Measurements from ENCODE around the gene PSD4.

PSD4 gene

DNA sequence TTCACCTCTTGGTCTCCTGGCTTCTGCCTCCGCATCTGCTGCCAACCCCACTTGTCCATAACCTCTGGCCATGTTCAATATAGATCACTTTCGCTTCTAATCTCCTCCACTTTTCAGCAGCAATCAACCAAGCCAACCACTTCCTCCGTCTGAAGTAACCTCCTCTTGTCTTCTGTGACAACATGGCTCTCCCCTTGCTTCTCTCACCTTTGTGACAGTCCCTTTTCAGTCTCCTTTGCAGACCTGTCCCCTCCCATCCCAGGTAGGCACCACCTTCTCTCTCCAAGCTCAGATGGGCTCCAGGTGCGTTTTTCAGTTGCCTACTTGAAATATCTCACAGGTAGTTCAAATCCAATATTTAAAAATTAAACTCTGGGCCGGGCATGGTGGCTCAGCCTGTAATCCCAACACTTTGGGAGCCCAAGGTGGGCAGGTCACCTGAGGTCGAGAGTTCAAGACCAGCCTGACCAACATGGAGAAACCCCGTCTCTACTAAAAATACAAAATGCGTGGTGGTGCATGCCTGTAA is 4.7 kb upstream of the PSD4 start:
- DNase-seq: no peak

DNA sequence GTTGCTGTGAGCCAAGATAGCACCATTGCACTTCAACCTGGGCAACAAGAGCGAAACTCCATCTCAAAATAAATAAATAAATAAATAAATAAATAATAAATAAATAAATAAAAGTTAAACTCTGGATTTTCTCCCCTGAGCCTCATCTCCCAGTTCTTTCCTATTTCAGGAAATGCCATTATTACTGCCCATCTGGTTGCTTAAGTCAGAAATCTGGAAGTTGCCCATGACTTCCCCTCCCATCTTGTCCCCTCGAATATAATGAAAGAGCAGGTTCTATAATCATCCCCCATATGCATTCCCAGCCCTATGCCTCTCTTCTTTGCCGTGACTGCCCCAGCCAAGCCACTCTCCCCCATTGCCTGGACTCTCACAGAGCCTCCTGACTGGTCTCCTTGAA is 4.2 kb upstream of the PSD4 start:
- DNase-seq: no peak

DNA sequence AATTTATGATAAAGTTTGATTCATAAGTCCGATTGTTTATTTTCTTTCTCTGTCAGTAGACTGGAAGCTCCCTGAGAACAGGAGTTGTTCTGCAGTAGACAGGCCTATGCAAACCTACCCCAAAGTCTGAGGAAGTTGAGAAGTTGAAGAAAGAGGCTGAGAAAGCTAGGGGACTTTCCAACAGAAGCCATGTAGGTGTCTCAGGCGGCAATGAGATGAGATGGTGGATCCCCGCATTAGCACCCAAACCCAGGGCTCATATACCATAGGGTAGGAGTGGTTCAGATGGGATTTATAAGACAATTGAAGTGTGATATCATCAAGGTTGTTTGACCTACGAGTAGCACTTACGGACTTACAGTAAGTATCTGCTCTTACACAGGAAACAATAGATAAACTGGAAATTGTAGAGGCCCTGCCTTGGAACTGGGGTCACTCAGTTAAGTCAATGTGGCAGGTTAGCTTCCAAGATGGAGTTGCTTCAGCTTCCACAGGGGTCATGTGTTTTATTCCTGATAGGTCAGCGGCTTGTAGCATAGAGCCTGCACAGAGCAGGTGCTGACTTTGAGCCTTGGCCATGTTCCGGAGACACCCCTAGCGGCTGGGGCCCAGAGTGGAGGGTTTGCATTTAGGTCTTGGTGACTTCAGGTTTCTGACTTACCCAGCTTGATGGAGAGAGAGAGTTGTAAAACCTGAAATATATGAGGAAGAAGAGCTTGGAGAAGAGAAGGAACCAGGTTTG is 2.3 kb upstream of the PSD4 start:
- DNase-seq: no peak

DNA sequence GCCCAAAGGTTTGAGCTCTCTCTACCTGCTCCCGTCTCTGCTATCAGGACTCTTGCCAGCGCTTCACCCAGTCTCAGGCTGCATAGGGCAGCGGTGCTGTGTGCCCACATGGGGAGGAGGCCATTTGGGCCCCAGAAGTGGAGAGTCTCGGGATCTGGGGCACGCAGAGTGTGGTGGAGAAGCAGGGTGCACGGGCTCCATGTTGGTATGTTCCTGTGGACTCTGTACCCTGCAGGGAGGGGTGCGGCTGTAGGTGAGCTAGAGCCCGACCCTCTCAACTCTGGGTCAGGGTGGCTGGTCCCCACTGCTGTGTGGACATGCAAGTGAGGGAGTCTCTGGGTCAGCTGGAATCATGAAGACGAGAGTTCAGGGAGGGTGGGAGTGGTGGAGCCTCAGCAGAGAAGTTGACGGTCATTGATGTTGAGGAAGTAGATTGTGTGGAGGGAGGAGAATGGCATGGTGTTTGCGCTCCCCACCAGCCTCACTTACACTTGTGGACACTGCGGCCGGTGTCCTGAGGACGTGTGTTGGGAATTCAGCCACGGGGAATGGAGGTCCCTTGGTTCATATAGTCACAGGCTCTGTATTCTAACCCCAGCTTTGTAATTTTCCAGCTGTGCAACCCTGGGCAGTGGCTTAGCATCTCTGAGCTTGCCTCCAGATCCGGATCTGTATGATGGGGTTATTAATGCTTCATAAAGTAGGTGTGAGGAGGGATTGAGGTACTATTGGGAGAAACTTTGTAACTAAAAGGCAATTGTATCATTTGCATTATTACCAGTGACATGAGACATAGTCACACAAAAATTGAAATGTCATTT is 840 bp upstream of the PSD4 start:
- DNase-seq: no peak

DNA sequence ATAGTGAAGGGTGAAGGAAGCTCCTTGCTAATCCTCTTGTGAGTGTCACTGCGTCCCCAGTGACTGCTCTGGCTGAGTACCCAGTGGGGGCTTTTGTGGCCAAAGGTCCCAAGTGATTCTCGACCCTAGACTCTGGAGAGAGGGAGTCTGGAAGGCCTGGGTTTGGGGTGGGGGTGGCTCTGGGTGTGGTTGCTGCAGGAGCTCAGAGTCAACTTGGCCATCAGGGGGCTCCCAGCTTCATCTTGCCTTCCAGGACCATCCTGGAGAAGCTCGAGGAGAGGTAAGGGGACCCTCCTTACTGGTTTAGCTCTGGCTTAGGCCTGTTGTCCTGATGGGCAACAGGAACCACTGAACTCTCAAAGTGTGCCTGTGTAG is 592 bp downstream of the PSD4 start:
- DNase-seq: no peak

DNA sequence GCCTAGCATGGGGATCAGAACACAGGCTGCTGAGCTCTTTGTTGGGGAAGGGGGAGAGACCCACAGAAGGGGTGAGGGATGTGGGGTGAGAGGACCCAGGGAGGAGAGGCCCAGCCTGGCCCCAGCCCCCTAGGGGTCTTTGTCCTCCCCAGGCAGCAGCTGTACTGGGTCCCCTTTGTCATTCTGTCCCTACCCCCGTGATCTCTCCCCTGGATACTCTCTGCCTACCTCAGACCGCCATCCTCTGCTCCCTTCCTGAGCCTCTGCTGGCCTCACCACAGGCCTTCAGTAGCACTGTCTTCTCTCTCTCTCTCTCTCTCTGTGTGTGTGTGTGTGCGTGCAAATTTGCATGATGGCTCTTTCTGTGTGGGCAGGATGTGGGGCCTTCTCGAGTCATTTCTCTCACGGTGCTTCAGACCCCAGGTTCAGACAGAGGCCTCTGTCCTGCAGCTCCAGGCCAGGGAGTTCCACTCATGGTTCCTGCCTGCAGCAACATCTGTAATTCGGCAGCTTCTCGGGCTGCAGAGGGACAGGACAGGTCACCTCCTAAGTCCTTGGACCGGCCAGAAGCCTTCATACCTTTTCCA is 1.4 kb downstream of the PSD4 start:
- DNase-seq: no peak

DNA sequence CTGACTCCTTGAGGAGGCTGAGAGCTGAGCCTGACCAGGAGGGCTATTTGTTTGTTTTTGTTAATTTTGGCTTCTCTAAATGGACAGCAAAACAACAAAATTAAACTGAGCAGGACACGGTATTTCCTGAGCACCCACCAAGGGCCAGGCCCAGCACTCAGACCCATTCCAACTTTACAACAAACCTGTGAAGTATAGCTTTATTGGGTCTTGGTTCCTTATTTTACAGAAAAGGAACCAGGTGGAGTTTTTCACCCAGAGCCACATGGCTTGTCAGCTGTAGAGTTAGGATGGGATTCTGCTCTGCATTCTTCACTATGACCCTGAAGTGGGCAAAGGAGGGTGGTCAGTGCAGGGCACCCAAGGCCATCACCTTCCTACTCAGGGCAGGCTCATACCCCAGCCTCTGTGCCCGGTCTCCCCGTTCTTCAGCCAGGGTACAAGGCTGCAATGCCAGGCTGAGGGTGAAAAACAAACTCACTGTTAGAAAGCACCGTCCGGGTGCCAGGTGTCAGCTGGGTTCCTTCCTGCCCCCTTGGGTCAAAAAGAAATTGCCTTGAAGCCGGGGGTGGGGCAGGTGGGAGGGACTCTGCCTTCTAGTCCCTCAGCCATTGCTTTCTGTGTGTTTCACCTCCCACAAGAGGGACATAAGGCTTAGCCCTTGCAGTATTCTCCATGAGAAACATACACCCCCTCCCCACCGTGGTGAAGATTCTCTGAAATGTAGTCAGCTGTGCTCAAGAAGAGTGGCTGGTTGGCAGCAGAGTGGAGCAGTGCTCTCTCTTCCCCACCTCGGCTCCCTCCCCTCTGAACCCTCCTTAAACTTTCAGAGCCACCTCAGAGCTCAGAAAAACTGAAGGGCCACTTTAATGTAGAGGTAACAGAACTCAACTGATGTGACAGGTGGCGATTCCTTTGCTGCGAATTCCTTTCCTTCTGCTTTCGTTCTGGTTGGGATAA is 2.2 kb downstream of the PSD4 start:
- DNase-seq: peak in 1 of 2 experiments; percentile 43

DNA sequence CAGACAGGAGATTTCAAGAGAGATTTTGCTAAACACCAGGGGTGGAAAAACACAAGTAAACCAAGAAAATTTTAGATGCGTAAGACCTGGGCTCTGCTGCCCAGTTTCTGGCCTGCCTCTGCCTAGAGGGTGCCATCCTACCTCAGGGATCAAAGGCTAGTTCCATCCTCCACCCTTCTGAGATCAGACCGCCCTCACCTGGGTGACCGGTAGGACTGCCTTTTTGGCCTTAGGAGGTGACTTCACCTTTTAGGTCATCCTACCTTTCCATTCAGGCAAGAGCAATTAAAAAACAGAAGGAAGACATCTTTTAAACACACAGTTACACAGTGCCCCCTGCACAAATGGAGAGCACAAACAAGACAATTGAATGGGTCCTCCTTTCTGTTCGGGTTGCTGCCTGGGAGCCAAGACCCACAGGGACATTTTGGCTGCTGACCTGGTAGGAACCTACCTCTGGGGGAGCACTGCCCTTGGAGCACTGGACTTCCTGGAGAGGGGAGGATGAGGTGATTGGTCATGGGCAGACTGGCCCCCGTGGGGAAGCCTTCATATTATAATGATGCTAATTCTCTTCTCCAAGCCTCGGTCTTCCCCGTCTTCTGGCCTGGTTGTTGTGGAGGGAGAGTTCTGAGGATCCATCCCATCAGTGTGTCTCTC is 3.1 kb downstream of the PSD4 start:
- no peak for DNase-seq

DNA sequence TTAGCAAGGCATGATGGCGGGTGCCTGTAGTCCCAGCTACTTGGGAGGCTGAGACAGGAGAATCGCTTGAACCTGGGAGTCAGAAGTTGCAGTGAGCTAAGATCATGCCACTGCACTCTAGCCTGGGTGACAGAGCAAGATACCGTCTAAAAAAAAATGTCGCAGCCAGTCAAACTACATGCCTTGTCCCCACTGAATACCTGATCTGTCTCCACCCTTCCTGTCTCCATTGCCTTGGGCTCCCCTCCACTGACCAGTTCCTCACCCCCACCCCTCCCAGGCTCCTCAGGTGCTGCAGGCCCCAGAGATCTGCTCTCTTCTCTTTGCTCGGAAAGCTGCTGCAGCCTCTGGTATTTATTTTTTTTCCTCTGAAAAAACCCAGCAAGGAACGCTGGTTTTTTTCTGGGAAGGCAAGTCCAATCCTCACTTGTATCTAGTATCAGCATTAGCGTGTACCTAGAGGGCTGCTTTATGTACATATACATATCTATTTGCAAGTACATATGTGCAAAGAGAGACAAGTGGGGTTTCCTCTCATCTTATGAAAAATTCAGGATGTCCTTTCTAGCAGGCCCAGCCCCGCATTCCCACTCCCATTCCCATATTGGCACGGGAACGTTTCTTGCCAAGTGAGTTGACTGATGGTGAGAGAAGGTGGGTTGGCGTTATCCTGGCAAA is 4.4 kb downstream of the PSD4 start:
- no peak for DNase-seq

DNA sequence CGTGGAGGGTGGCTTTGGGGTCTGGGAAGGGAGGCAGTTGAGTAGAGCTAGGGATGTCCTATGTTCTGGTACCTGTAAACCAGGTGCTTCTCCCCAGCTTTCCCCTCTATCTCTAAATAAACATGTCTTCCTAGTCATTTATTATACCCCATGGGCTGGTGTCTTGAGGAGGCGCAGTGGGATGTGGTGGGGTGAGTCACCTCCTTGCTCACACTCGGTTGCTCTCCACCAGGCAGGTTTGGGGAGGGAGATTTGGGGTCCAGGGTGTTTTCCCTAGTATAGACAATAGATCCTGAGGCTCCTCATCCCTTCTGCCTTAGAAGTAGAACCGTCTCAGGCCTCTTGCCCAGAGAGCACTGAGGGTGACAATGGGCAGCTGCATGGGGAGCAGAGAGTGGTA is 5.1 kb downstream of the PSD4 start:
- DNase-seq: no peak

DNA sequence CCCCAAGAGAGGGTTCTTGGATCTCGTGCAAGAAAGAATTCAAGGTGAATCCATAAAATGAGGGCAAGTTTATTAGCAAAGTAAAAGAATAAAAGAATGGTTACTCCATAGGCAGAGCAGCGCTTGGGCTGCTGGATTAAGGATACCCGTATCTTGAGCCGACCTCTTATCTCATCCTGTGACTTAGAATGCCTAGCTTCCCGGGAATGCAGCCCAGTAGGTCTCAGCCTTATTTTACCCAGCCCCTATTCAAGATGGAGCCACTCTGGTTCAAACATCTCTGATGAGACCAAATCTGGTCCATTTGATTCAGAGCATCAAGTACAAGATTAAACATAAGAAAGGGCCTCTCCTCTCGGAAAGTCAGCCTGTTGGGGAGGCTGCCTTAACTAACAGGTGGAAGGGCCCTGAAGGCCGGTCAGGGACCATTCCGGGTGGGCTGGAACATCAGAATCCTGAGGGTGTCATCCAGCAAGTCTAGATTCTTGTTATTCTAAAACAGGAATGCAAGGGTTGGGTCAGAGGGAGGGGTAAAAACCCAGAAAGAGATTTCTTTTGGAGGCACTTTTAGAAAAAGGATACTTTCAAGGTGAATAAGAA is 5.8 kb downstream of the PSD4 start:
- no peak for DNase-seq

DNA sequence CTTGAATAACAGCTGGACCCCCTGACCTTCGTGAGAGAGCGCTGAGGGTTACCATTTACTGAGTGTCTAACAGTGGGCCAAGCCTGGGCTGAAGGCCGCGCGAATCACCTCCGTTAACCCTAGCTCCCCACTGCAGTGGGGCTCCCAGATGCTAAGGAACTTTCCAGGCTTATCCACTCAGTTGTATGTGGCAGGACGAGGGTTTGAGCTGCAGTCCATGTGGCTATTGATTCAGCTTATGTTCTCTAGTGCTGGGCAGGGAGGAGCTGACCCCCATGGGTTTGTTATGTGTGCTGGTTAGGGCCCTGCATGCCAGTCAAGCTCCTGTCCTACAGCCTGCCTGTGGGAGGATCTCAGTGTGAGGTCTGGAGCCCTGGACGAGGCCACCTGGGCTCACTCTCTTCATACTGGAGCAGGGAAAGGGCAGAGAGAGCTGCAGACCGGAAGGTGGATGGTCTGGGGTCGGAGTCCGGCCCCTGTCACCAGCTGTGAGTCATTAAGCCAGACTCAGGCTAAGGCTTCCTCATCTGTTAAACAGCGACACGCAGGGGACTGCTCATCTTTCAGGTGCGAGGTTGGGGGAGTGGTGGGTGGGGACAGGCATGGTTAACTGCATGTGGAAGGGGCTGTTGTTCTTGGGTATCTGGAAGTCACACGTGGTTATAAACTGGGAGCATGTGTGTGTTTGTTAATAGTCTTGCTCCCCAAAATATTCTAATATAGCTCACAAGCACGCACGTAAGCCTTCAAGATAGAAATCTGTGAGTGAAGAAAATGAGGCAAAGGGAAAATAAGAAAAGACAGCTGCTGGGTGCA is 6.6 kb downstream of the PSD4 start:
- DNase-seq: no peak

DNA sequence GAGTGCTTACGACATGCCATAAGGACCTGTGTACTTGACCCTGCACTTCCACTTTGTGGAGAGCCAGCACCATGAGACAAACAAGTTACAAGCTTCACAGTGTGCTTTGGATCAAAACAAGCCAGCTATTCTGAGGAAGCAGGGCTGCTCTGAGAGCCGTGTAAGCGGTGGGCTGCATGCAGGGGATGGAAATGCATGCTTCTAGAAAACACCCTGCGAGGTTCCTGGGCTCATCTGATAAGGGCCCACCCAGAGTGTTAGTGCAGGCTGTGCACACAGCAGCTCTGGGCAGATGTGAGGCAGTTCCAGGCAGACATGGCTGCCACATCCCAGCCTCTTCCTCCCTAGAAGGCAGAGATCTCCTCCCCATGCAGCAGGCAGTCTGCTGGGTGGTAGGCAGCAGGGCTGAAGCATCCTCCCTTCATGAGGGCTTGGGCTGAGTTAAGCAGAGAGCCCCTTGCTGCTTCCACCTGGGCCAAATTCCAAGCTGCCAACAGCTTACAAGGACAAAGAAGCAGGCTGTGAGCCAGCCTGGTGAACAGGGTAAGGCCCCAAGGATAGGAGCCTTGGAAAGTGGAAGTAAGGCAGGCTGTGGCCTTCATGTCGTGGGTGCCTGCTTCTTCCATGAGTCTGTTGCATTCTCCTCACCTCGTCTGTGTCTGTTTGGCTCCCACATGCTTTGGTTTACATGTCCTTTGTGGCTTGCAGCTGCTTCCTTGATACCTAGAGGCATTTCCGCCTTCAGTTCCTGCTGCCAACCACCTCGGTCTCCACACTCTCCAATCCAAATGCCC is 7.7 kb downstream of the PSD4 start:
- peak; percentile 26 to 50 for DNase-seq

DNA sequence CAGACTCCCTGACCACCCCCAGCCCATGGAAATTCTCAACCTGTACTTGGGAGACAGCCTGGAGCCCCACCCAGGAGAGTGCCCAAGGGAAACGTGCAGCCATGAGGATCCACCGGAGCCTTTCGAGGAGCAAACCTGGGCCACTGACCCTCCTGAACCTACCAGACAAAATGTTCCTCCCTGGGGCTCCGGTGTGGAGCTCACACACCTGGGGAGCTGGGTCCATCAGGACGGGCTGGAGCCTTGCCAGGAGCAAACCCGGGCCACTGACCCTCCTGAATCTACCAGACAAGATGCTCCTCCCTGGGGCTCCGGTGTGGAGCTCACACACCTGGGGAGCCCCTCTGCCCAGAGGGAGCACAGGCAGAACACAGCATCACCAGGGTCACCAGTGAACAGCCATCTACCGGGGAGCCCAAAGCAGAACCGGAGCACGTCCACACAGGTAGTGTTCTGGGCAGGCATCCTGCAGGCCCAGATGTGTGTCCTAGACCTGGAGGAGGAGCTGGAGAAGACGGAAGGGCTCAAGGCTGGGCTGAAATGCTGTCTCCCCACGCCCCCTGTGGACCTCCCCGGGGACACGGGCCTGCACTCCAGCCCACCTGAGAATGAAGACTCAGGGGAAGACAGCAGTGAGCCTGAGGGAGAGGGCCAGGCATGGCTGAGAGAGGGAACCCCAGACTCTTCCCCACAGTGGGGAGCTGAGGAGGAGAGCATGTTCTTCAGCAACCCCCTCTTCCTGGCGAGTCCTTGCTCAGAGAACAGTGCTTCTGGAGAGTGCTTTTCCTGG is 8.9 kb downstream of the PSD4 start:
- no peak for DNase-seq

DNA sequence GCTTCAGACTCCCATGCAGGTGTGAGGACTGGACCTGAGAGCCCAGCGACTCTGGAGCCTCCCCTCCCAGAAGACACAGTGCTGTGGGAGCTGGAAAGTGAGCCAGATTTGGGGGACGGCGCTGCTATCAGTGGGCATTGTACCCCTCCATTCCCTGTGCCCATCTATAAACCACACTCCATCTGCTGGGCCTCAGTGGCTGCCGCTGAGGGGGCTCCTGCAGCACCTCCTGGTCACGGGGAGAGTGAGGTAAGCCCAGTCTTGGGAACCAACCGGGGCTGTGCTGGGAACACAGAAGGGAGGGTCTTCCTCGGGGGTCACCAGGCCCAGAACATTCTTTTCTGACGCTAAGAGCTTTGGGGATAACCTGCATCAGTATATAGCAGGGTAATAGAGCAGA is 9.5 kb downstream of the PSD4 start:
- no peak for DNase-seq

DNA sequence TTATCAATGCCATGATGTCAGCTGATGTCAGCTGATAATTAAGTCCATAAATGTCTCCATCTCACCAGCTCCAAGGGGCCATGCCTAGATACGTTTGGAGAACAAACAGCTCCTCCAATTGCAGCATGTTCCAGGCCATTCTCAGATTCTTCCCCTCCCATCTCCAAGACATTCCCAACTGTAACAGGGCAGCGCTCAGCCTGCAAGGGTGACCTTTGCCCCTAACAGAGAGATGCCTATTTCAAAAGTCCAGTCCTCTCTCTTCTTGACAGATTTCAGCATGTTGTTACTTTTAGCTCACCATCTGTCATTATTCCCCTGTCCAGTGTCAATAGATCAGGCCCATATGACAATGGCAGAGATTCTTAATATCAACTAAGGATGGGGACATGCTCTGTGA is 9.9 kb downstream of the PSD4 start:
- peak in 1 of 2 experiments; percentile 13 for DNase-seq

DNA sequence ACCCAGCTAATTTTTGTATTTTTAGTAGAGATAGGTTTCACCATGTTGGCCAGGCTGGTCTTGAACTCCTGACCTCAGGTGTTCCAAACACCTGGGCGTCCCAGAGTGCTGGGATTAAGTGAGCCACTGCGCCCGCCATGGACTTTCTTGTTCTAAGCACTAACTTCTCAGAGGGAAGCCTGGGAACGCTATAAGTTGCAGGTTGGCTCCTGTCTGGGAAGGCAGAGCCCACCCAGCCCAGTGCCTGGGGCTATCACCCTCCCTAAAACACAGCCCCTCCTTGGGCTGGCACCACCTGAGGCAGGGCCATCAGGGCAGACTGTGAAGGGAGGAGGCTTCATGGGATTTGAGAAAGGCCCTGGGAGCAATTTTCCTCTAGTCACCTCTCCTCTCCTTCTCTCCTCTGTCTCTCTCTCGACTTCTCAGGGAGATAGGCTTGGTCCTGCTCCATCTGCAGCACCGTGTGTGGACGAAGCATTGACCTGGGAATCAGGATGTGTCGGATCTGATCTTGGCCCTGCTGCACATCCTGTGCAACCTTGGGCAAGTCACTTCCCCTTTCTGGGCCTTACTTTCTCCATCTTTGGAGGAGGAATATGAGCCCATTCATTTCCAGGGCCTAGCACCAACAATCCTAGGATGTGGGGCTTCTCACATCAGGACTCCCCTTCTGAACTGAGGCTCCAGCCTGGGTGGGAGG is 10.9 kb downstream of the PSD4 start:
- no peak for DNase-seq
